ENCODE results near the gene BMPR1A.

The BMPR1A gene

GRCh38 chr10:86941991-86942421 is 185.6 kb downstream of the BMPR1A start:
- H3K27ac ChIP-seq: no peak overlapping the region
- TF ChIP-seq CTCF (conservative IDR thresholded peaks at IDR 0.05) (no peak), ZFX (IDR thresholded peaks at IDR 0.05) (no peak)

GRCh38 chr10:86942441-86943315 is 186.3 kb downstream of the BMPR1A start:
- TF ChIP-seq CTCF (conservative IDR thresholded peaks at IDR 0.05) (no peak), ZFX (IDR thresholded peaks at IDR 0.05) (no peak)
- H3K27ac ChIP-seq: no peak overlapping the region

- H3K27ac ChIP-seq: no peak overlapping the region
- TF ChIP-seq ZFX (IDR thresholded peaks at IDR 0.05): no peak
- no peak for TF ChIP-seq CTCF (conservative IDR thresholded peaks at IDR 0.05)
These were observed 187.1 kb downstream of the BMPR1A start for GRCh38 chr10:86943316-86944030.

- no peak for TF ChIP-seq CTCF (conservative IDR thresholded peaks at IDR 0.05)
- no peak for TF ChIP-seq ZFX (IDR thresholded peaks at IDR 0.05)
- no peak overlapping the region for H3K27ac ChIP-seq
These were observed 187.6 kb downstream of the BMPR1A start for GRCh38 chr10:86944031-86944419.

- no peak overlapping the region for H3K27ac ChIP-seq
- TF ChIP-seq ZFX (IDR thresholded peaks at IDR 0.05) (no peak), CTCF (conservative IDR thresholded peaks at IDR 0.05) (no peak)
These were observed 188.1 kb downstream of the BMPR1A start for GRCh38 chr10:86944471-86944870.

GRCh38 chr10:86944907-86945306 is 188.5 kb downstream of the BMPR1A start:
- H3K27ac ChIP-seq: no peak overlapping the region
- no peak for TF ChIP-seq ZFX (IDR thresholded peaks at IDR 0.05)
- TF ChIP-seq CTCF (conservative IDR thresholded peaks at IDR 0.05): no peak

All from C4-2B (cell line).